ENCODE data around the gene RNF220. TPM values are rescaled to one million over a fixed set of nuclear protein-coding genes. Genes with fewer than 3 reads are reported as not detected.

Gene RNF220
- total and polyA plus RNA-seq, 2 of the 13 experiments (the other 11 are each of a cell fraction or from before 2014, with no cell fraction given) = 48.2 to 72.1 TPM

- no peak for TF ChIP-seq SOX6 (IDR thresholded peaks at IDR 0.05)
- peak; percentile 86 for TF ChIP-seq SOX6 (CRISPR knock-in tag; IDR thresholded peaks at IDR 0.05)
- no peak for TF ChIP-seq U2AF1 (optimal IDR thresholded peaks at IDR 0.05; ENCODE audit: low read depth, low read length)
- no peak for TF ChIP-seq ZNF570 (CRISPR knock-in tag; IDR thresholded peaks at IDR 0.05; ENCODE audit: borderline replicate concordance)
- 0 out of 2 replicates have a peak, but pooled peaks have one; percentile 50 for TF ChIP-seq ZSCAN31 (CRISPR knock-in tag; IDR thresholded peaks at IDR 0.05; ENCODE audit: low read depth)
- TF ChIP-seq ARNT (IDR thresholded peaks at IDR 0.05) = no peak
- no peak for TF ChIP-seq RARG (CRISPR knock-in tag; IDR thresholded peaks at IDR 0.05; ENCODE audit: low read depth)
- no peak for TF ChIP-seq ZNF775 (CRISPR knock-in tag; IDR thresholded peaks at IDR 0.05; ENCODE audit: borderline replicate concordance)
- TF ChIP-seq ZNF20 (CRISPR knock-in tag; IDR thresholded peaks at IDR 0.05) = no peak
- no peak for TF ChIP-seq PLRG1 (conservative IDR thresholded peaks at IDR 0.05)
- peak; percentile 22; the same call in 1 of the 2 replicates for TF ChIP-seq GATA4 (IDR thresholded peaks at IDR 0.05; ENCODE audit: borderline replicate concordance, low read depth)
- TF ChIP-seq ZNF556 (CRISPR knock-in tag; IDR thresholded peaks at IDR 0.05; ENCODE audit: borderline replicate concordance) = no peak; the same call in 1 of the 2 replicates
- TF ChIP-seq CENPX (CRISPR knock-in tag; IDR thresholded peaks at IDR 0.05) = no peak
- TF ChIP-seq SRF (IDR thresholded peaks at IDR 0.05; ENCODE audit: low read depth, low read length) = no peak
- peak; percentile 41; the same call in 1 of the 2 replicates for TF ChIP-seq ZNF501 (CRISPR knock-in tag; IDR thresholded peaks at IDR 0.05)
- TF ChIP-seq ZNF235 (CRISPR knock-in tag; IDR thresholded peaks at IDR 0.05; ENCODE audit: borderline replicate concordance) = no peak
- TF ChIP-seq ZNF496 (CRISPR knock-in tag; IDR thresholded peaks at IDR 0.05; ENCODE audit: insufficient replicate concordance) = no peak
- TF ChIP-seq SIN3A (IDR thresholded peaks at IDR 0.05; ENCODE audit: borderline replicate concordance, low read depth, low read length) = no peak
- TF ChIP-seq NR2F6 (IDR thresholded peaks at IDR 0.05) = peak; percentile 89
- peak; percentile 91 for TF ChIP-seq NR2F6 (CRISPR knock-in tag; IDR thresholded peaks at IDR 0.05)
- TF ChIP-seq USF2 (IDR thresholded peaks at IDR 0.05; ENCODE audit: low read depth, low read length) = no peak
- no peak for TF ChIP-seq USF2 (CRISPR knock-in tag; IDR thresholded peaks at IDR 0.05; ENCODE audit: borderline replicate concordance)
- TF ChIP-seq PATZ1 (CRISPR knock-in tag; IDR thresholded peaks at IDR 0.05) = no peak
- TF ChIP-seq ZNF629 (CRISPR knock-in tag; conservative IDR thresholded peaks at IDR 0.05) = no peak; the same call in 1 of the 2 replicates
Observed at GRCh38 chr1:44681905-44682882, 277.1 kb downstream of the RNF220 start (continued).
